ENCODE results near the gene ST8SIA6. TPM values are rescaled to one million over a fixed set of nuclear protein-coding genes. Genes with fewer than 3 reads are reported as not detected.
"Not testable (repeated sequence)": the region's sequence is repeated elsewhere in the genome, so short reads cannot be mapped to it uniquely, and the experiment has no call there.

Gene ST8SIA6
- total and polyA plus RNA-seq, 4 donors, result 0.43 to 22.0 (median 2.9) TPM

- Histone ChIP-seq H3K27ac (ENCODE audit: low read depth in 1 of 2, low read length in 1 of 2) (peak overlapping the region in 1 of 2 donors; percentile 50), H3K9me3 (ENCODE audit: control insufficient read depth in 4 of 4, insufficient read depth in 3 of 4, low read length in 3 of 4) (peaks cover 0 to 9% (median 4%) of the 10 kb centered on the region in 4 donors)
- no peak for DNase-seq
Observed at GRCh38 chr10:17444388-17444714, 10.0 kb downstream of the ST8SIA6 start.

GRCh38 chr10:17443707-17444387, 10.5 kb downstream of the ST8SIA6 start:
- DNase-seq (no peak), ATAC-seq (ENCODE audit: insufficient read depth, low FRiP score) (no peak)
- Histone ChIP-seq H3K36me3 (ENCODE audit: control insufficient read depth in 4 of 4, insufficient read depth in 4 of 4, low read length in 4 of 4) (peaks cover 0 to 2% (median 0%) of the 10 kb centered on the region in 4 donors), H3K9me3 (ENCODE audit: control insufficient read depth in 4 of 4, insufficient read depth in 3 of 4, low read length in 3 of 4) (peaks cover 0 to 8% (median 2%) of the 10 kb centered on the region in 4 donors), H3K27me3 (ENCODE audit: control insufficient read depth in 3 of 3, insufficient read depth in 3 of 3, low read length in 2 of 3) (peaks cover 0 to 15% (median 12%) of the 10 kb centered on the region in 3 donors), H3K4me3 (no peak overlapping the region), H3K9ac (ENCODE audit: insufficient read depth in 1 of 2, low read length in 2 of 2) (no peak overlapping the region), H3K27ac (ENCODE audit: low read depth in 1 of 2, low read length in 1 of 2) (peak overlapping the region; percentile 33 to 50), H3K4me1 (ENCODE audit: control insufficient read depth in 5 of 5, insufficient read depth in 5 of 5, low read length in 5 of 5) (peaks cover 0 to 4% (median 0%) of the 10 kb centered on the region in 5 donors)
- TF ChIP-seq CTCF (IDR thresholded peaks at IDR 0.05; ENCODE audit: control extremely low read depth, extremely low read depth), result no peak
- WGBS, 2 donors, result 22 to 38% methylated on average over 11 of the region's 11 CpGs

More at GRCh38 chr10:17444388-17444714, 10.0 kb downstream of the ST8SIA6 start:
- Histone ChIP-seq H3K4me3 (no peak overlapping the region), H3K9ac (ENCODE audit: insufficient read depth in 1 of 2, low read length in 2 of 2) (no peak overlapping the region), H3K27me3 (ENCODE audit: control insufficient read depth in 3 of 3, insufficient read depth in 3 of 3, low read length in 2 of 3) (peaks cover 0 to 15% (median 12%) of the 10 kb centered on the region in 3 donors), H3K4me1 (ENCODE audit: control insufficient read depth in 5 of 5, insufficient read depth in 5 of 5, low read length in 5 of 5) (peaks cover 0 to 4% (median 0%) of the 10 kb centered on the region in 5 donors), H3K36me3 (ENCODE audit: control insufficient read depth in 4 of 4, insufficient read depth in 4 of 4, low read length in 4 of 4) (peaks cover 0 to 2% (median 0%) of the 10 kb centered on the region in 4 donors)
- ATAC-seq (ENCODE audit: insufficient read depth, low FRiP score), result no peak
- 52 to 61% methylated on average over 2 of the region's 2 CpGs for WGBS, 2 donors
- no peak for TF ChIP-seq CTCF (IDR thresholded peaks at IDR 0.05; ENCODE audit: control extremely low read depth, extremely low read depth)

- 65 to 88% methylated on average over 1 of the region's 1 CpG for WGBS, 2 donors
- DNase-seq, result no peak
- ATAC-seq (ENCODE audit: insufficient read depth, low FRiP score), result no peak
- no peak for TF ChIP-seq CTCF (IDR thresholded peaks at IDR 0.05; ENCODE audit: control extremely low read depth, extremely low read depth)
- H3K9me3 ChIP-seq (ENCODE audit: control insufficient read depth in 4 of 4, insufficient read depth in 3 of 4, low read length in 3 of 4), result no peaks in the 10 kb centered on the region
- H3K9ac ChIP-seq (ENCODE audit: insufficient read depth in 1 of 2, low read length in 2 of 2), result no peak overlapping the region
- no peak overlapping the region for H3K4me3 ChIP-seq
- H3K36me3 ChIP-seq (ENCODE audit: control insufficient read depth in 4 of 4, insufficient read depth in 4 of 4, low read length in 4 of 4), result no peaks in the 10 kb centered on the region
- peaks cover 0 to 10% (median 5%) of the 10 kb centered on the region in 3 donors for H3K27me3 ChIP-seq (ENCODE audit: control insufficient read depth in 3 of 3, insufficient read depth in 3 of 3, low read length in 2 of 3)
- H3K4me1 ChIP-seq (ENCODE audit: control insufficient read depth in 5 of 5, insufficient read depth in 5 of 5, low read length in 5 of 5), result peaks cover 0 to 3% (median 0%) of the 10 kb centered on the region in 5 donors
- no peak overlapping the region for H3K27ac ChIP-seq (ENCODE audit: low read depth in 1 of 2, low read length in 1 of 2)
Observed at GRCh38 chr10:17438583-17438982, 15.8 kb downstream of the ST8SIA6 start.

- WGBS, 2 donors, result 95% methylated on average over 2 of the region's 2 CpGs
- H3K27ac ChIP-seq (ENCODE audit: low read depth in 1 of 2, low read length in 1 of 2); H3K4me1 ChIP-seq (ENCODE audit: control insufficient read depth in 5 of 5, insufficient read depth in 5 of 5, low read length in 5 of 5); H3K4me3 ChIP-seq; DNase-seq; H3K9ac ChIP-seq (ENCODE audit: insufficient read depth in 1 of 2, low read length in 2 of 2); ATAC-seq (ENCODE audit: insufficient read depth, low FRiP score); H3K9me3 ChIP-seq (ENCODE audit: control insufficient read depth in 4 of 4, insufficient read depth in 3 of 4, low read length in 3 of 4); H3K27me3 ChIP-seq (ENCODE audit: control insufficient read depth in 3 of 3, insufficient read depth in 3 of 3, low read length in 2 of 3); H3K36me3 ChIP-seq (ENCODE audit: control insufficient read depth in 4 of 4, insufficient read depth in 4 of 4, low read length in 4 of 4): not testable (repeated sequence)
Observed at GRCh38 chr10:17436578-17436977, 17.8 kb downstream of the ST8SIA6 start.
